ENCODE measurements around the gene ZNF366. TPM values are rescaled to one million over a fixed set of nuclear protein-coding genes. Genes with fewer than 3 reads are reported as not detected.

Gene ZNF366
- total and polyA plus RNA-seq, 2 of the 13 experiments (the other 11 are each of a cell fraction or from before 2014, with no cell fraction given): not detected

DNA sequence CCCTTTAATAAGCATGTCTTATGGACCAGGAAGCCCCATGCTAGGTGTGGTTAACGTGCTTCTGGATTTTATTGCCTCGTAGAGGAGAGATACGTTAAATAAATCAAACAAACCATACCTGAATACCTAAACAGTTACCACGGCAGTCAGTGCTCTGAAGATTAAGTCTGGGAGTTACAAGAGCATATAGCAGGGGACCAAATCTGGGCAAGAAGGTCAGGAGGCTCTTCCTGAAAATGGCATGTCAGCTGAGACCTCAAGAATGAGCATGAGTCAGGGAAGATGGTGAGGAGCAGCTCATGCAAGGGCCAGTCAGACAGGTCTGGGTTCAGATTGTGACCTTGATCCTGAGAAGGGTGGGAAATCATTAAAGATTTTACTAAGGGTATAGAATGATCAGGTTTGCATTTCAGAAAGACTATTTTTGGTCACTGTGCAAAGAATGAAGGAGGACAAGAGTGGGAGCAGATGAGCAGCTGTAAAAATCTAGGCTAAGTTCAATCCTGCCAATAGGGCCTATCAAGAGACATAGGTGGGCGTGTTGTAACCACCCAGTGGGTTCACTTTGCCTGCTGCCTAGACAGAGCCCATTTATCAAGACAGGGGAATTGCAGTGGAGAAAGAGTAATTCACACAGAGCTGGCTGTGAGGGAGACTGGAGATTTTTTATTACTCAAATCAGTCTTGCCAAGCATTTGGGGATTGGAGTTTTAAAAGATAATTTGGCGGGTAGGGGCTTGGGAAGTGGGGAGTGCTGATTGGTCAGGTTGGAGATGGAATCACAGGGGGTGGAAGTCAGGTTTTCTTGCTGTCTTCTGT, 4.8 kb upstream of the ZNF366 start (continued):
- no peak for TF ChIP-seq SAP130 (CRISPR knock-in tag; IDR thresholded peaks at IDR 0.05; ENCODE audit: low read depth)
- TF ChIP-seq SMC3 (IDR thresholded peaks at IDR 0.05; ENCODE audit: low read length): no peak

DNA sequence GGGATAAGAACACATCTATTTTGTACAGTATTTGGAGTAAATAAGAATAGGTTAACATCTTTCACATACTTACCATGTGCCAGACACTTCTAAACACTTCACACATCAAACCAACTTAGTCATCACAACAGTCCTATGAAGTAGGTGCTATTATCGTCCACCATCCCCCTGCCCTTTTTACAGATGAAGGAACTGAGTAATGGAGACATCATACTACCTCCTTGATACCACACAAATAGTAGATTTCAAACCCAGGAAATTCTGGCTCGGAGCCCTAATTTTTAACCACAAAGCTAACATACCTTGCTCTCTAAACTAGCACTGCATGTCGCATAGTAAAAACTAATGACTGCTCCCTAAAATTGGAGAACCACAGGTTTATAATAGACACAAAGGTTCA, 4.2 kb upstream of the ZNF366 start:
- no peak overlapping the region for H2AFZ ChIP-seq (ENCODE audit: low read length)
- BruUV-seq (replicated peaks): no TSS peak
- in situ Hi-C loops (cut with HindIII; ENCODE audit: extremely low pct_ligation_motif_present, low pct_unique_long_range_greater_than_20kb) (no loop called here), intact Hi-C loops (cut with micrococcal nuclease; ENCODE audit: unreplicated experiment) (no loop called here)
- no peaks in the 10 kb centered on the region for H3K79me2 ChIP-seq (ENCODE audit: insufficient read depth, low read length)
- no peaks in the 10 kb centered on the region for H3K4me1 ChIP-seq (ENCODE audit: insufficient read depth, low read length)
- H3K27ac ChIP-seq (ENCODE audit: extremely low read length, insufficient read depth, low read length): no peak overlapping the region
- H3K4me2 ChIP-seq (ENCODE audit: low read depth, low read length): no peak overlapping the region
- FAIRE-seq (no peak), DNase-seq (ENCODE audit: low spot score) (no peak), ATAC-seq (no peak)
- H3K9ac ChIP-seq (ENCODE audit: insufficient read depth, low read depth, low read length): no peak overlapping the region
- H4K20me1 ChIP-seq (ENCODE audit: insufficient read depth, low read length): no peaks in the 10 kb centered on the region
- 12% methylated on average over 3 of the region's 3 CpGs for WGBS (ENCODE audit: low lambda C conversion rate)
- POLR2A ChIA-PET: no interaction called here
- no peaks in the 10 kb centered on the region for H3K9me3 ChIP-seq (ENCODE audit: low read length)
- TF ChIP-seq, protein P1, sequence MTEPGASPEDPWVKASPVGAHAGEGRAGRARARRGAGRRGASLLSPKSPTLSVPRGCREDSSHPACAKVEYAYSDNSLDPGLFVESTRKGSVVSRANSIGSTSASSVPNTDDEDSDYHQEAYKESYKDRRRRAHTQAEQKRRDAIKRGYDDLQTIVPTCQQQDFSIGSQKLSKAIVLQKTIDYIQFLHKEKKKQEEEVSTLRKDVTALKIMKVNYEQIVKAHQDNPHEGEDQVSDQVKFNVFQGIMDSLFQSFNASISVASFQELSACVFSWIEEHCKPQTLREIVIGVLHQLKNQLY (CRISPR knock-in tag; IDR thresholded peaks at IDR 0.05): no peak
- TF ChIP-seq, protein P2, sequence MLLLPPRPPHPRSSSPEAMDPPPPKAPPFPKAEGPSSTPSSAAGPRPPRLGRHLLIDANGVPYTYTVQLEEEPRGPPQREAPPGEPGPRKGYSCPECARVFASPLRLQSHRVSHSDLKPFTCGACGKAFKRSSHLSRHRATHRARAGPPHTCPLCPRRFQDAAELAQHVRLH (CRISPR knock-in tag; IDR thresholded peaks at IDR 0.05; ENCODE audit: borderline replicate concordance, low read depth): no peak
- TF ChIP-seq IKZF1 (IDR thresholded peaks at IDR 0.05) (no peak), ZNF501 (CRISPR knock-in tag; IDR thresholded peaks at IDR 0.05) (no peak), YEATS2 (CRISPR knock-in tag; IDR thresholded peaks at IDR 0.05; ENCODE audit: borderline replicate concordance) (no peak), POLR2AphosphoS2 (IDR thresholded peaks at IDR 0.05; ENCODE audit: low read depth, low read length) (no peak), HOXA9 (CRISPR knock-in tag; IDR thresholded peaks at IDR 0.05; ENCODE audit: borderline replicate concordance) (no peak), ZNF510 (CRISPR knock-in tag; IDR thresholded peaks at IDR 0.05; ENCODE audit: low read depth) (no peak), CCAR2 (optimal IDR thresholded peaks at IDR 0.05; ENCODE audit: low read depth, low read length) (no peak), PPARG (CRISPR knock-in tag; conservative IDR thresholded peaks at IDR 0.05) (no peak), ZMYM4 (CRISPR knock-in tag; IDR thresholded peaks at IDR 0.05) (no peak), NFATC3 (CRISPR knock-in tag; IDR thresholded peaks at IDR 0.05) (no peak), KAT7 (CRISPR knock-in tag; IDR thresholded peaks at IDR 0.05; ENCODE audit: borderline replicate concordance) (no peak), ZNF451 (CRISPR knock-in tag; IDR thresholded peaks at IDR 0.05) (no peak), SOX5 (CRISPR knock-in tag; IDR thresholded peaks at IDR 0.05; ENCODE audit: borderline replicate concordance) (no peak), ZNF678 (CRISPR knock-in tag; IDR thresholded peaks at IDR 0.05) (no peak), ZFP36L2 (CRISPR knock-in tag; IDR thresholded peaks at IDR 0.05) (no peak), ELF1 (CRISPR knock-in tag; IDR thresholded peaks at IDR 0.05) (no peak)
- TF ChIP-seq, protein P3, sequence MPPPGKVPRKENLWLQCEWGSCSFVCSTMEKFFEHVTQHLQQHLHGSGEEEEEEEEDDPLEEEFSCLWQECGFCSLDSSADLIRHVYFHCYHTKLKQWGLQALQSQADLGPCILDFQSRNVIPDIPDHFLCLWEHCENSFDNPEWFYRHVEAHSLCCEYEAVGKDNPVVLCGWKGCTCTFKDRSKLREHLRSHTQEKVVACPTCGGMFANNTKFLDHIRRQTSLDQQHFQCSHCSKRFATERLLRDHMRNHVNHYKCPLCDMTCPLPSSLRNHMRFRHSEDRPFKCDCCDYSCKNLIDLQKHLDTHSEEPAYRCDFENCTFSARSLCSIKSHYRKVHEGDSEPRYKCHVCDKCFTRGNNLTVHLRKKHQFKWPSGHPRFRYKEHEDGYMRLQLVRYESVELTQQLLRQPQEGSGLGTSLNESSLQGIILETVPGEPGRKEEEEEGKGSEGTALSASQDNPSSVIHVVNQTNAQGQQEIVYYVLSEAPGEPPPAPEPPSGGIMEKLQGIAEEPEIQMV (CRISPR knock-in tag; IDR thresholded peaks at IDR 0.05; ENCODE audit: low read depth): no peak
- TF ChIP-seq, protein P4, sequence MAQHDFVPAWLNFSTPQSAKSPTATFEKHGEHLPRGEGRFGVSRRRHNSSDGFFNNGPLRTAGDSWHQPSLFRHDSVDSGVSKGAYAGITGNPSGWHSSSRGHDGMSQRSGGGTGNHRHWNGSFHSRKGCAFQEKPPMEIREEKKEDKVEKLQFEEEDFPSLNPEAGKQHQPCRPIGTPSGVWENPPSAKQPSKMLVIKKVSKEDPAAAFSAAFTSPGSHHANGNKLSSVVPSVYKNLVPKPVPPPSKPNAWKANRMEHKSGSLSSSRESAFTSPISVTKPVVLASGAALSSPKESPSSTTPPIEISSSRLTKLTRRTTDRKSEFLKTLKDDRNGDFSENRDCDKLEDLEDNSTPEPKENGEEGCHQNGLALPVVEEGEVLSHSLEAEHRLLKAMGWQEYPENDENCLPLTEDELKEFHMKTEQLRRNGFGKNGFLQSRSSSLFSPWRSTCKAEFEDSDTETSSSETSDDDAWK (CRISPR knock-in tag; IDR thresholded peaks at IDR 0.05): no peak
- H3K4me3 ChIP-seq (replicated peaks in 1 of 3; ENCODE audit: insufficient read depth in 1 of 3, low read depth in 2 of 3, low read length in 3 of 3): no peak overlapping the region
- H3K36me3 ChIP-seq (replicated peaks in 1 of 2; ENCODE audit: control insufficient read depth in 1 of 2, insufficient read depth in 2 of 2, low read length in 2 of 2): no peaks in the 10 kb centered on the region
- H3K27me3 ChIP-seq (ENCODE audit: control insufficient read depth in 1 of 2, insufficient read depth in 2 of 2, low read length in 2 of 2): peaks cover 2 to 28% of the 10 kb centered on the region in 2 experiments; a peak in 2 of 5 replicates
- CTCF ChIA-PET (ENCODE audit: low intra/inter-chr PET ratio, low total read pairs): no interaction called here

All from HepG2 (cell line).